Caco-2 (cell line): ENCODE results near the gene TMX2. TPM values are rescaled to one million over a fixed set of nuclear protein-coding genes. Genes with fewer than 3 reads are reported as not detected.

Experiments used
- BruUV-seq: library from RNA; stranded (reverse); fragments of 400-500 nt; replicated peaks from 2 replicates; lab custom pipeline; 2021; lab: Mats Ljungman, UMichigan
- CTCF ChIA-PET: fragments of 300-600 bp; sonication (Branson Sonifier 250); formaldehyde crosslinking; loops from one replicate; lab custom pipeline; 2022; ENCODE audit warnings: antibody characterized with exemption; lab: Charles Lee
- POLR2A ChIA-PET: fragments of 300-600 bp; sonication (Branson Sonifier 250); formaldehyde crosslinking; loops from one replicate; lab custom pipeline; 2022; ENCODE audit warnings: antibody characterized with exemption; lab: Charles Lee
- DNase-seq, 2 experiments: peaks; one replicate each; pipeline versions ENCODE4 v3.0.0 to v3.0.0-alpha.2; 2020 to 2022
- H3K27me3 ChIP-seq: replicated peaks from 2 replicates; pipeline ENCODE4 v1.6.0; 2011; ENCODE audit warnings: low read length; ENCODE audit not compliant: control insufficient read depth, insufficient read depth
- H3K36me3 ChIP-seq: 2 replicates; pipeline ENCODE4 v1.5.1; 2011; ENCODE audit warnings: low read length; ENCODE audit not compliant: control insufficient read depth, insufficient read depth
- H3K4me1 ChIP-seq: fragments of 250-450 bp; sonication (Bioruptor Pico); 2 replicates; pipeline ENCODE4 v1.5.1; 2020; ENCODE audit warnings: mild to moderate bottlenecking
- H3K4me3 ChIP-seq: 2 replicates; pipeline ENCODE4 v1.5.1; 2011; ENCODE audit warnings: low read depth, mild to moderate bottlenecking, control low read depth, low read length
- H3K9me3 ChIP-seq: fragments of 250-450 bp; sonication (Bioruptor Pico); 2 replicates; pipeline ENCODE4 v1.5.1; 2020; ENCODE audit warnings: mild to moderate bottlenecking, moderate library complexity
- H3K27ac Mint-ChIP-seq: one replicate; pipeline ENCODE4 v1.8.0; 2022; ENCODE audit warnings: mixed read lengths; ENCODE audit not compliant: unreplicated experiment
- H3K27me3 Mint-ChIP-seq: one replicate; pipeline ENCODE4 v1.8.0; 2022; ENCODE audit warnings: mixed read lengths; ENCODE audit not compliant: insufficient read depth, unreplicated experiment
- H3K36me3 Mint-ChIP-seq: one replicate; pipeline ENCODE4 v1.8.0; 2022; ENCODE audit warnings: mild to moderate bottlenecking, mixed read lengths; ENCODE audit not compliant: insufficient read depth, unreplicated experiment
- H3K4me1 Mint-ChIP-seq: one replicate; pipeline ENCODE4 v1.8.0; 2022; ENCODE audit warnings: low read depth, mixed read lengths; ENCODE audit not compliant: unreplicated experiment
- H3K4me3 Mint-ChIP-seq: one replicate; pipeline ENCODE4 v1.8.0; 2022; ENCODE audit warnings: mild to moderate bottlenecking, moderate library complexity, mixed read lengths; ENCODE audit not compliant: unreplicated experiment
- H3K9me3 Mint-ChIP-seq: one replicate; pipeline ENCODE4 v1.8.0; 2022; ENCODE audit warnings: mixed read lengths; ENCODE audit not compliant: unreplicated experiment
- intact Hi-C: fragments of 100-400 bp; cut with micrococcal nuclease; formaldehyde crosslinking; loops from one replicate; pipeline ENCODE4 v1.10.0; 2022; ENCODE audit not compliant: unreplicated experiment
- total RNA-seq: library from RNA; stranded (reverse); gene quantifications from 2 replicates; pipeline ENCODE4 v1.2.3, GENCODE V29; 2022
- TF ChIP-seq, protein P1 (sequence below), 2 experiments: fragments of 200-600 bp in 1 of 2; IDR thresholded peaks; 1 replicate in 1 of 2; 2 replicates in 1 of 2; pipeline versions ENCODE4 v1.5.1 to v1.8.0; 2011 to 2022; ENCODE audit warnings: antibody characterized with exemption in 1 of 2, control low read depth in 1 of 2, inconsistent platforms in 1 of 2, low read depth in 1 of 2, low read length in 1 of 2, mild to moderate bottlenecking in 1 of 2, moderate library complexity in 1 of 2; ENCODE audit not compliant: insufficient read depth in 1 of 2, severe bottlenecking in 1 of 2, unreplicated experiment in 1 of 2

The TMX2 gene
- total RNA-seq, 1 experiment from 2014 or later, result 150 TPM

DNA sequence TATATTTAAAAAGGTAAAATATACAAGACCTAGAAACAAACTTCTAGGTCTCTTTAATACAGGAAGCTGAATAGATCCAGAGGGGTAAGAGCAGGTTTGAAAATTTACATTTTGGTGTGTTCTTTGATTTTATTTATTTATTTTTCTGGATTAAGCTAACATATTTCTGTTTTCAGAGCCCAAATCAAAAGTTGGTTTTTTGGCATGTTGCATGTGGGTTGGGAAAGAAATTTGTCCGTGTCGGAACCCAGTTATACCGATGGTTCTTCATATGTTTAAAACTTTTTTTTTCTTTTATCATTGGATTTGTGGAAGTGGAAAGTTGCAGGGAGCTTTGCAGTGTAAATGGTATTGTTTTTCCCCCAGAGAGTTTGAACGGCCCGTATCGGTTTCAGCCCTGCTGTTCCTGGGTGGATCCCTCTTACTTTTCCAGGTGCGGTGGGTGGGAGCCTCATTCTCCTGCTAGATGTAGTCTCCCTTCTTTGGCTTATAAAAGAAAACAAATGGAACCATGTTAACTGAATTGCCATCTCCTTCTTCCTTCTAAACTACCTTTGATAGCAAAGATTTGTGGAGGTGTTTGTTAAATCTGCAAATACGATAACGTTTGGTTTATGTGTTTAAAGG, 50.0 kb downstream of the TMX2 start:
- BruUV-seq, result TSS peak; percentile 79
- Mint-ChIP-seq H3K4me1 (peaks cover 29% of the 10 kb centered on the region), H3K4me3 (peak overlapping the region; percentile 96), H3K9me3 (no peaks in the 10 kb centered on the region), H3K27me3 (no peaks in the 10 kb centered on the region), H3K36me3 (peaks cover 23% of the 10 kb centered on the region), H3K27ac (peak overlapping the region; percentile 98)
- peak overlapping the region; percentile 84 for H3K4me3 ChIP-seq
- TF ChIP-seq, protein P1, sequence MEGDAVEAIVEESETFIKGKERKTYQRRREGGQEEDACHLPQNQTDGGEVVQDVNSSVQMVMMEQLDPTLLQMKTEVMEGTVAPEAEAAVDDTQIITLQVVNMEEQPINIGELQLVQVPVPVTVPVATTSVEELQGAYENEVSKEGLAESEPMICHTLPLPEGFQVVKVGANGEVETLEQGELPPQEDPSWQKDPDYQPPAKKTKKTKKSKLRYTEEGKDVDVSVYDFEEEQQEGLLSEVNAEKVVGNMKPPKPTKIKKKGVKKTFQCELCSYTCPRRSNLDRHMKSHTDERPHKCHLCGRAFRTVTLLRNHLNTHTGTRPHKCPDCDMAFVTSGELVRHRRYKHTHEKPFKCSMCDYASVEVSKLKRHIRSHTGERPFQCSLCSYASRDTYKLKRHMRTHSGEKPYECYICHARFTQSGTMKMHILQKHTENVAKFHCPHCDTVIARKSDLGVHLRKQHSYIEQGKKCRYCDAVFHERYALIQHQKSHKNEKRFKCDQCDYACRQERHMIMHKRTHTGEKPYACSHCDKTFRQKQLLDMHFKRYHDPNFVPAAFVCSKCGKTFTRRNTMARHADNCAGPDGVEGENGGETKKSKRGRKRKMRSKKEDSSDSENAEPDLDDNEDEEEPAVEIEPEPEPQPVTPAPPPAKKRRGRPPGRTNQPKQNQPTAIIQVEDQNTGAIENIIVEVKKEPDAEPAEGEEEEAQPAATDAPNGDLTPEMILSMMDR (IDR thresholded peaks at IDR 0.05; ENCODE audit: insufficient read depth in 1 of 2, low read depth in 1 of 2, low read length in 1 of 2, severe bottlenecking in 1 of 2, unreplicated experiment in 1 of 2), result no peak
- no peaks in the 10 kb centered on the region for H3K27me3 ChIP-seq
- no peaks in the 10 kb centered on the region for H3K36me3 ChIP-seq
- intact Hi-C loops, result no loop called here
- no peaks in the 10 kb centered on the region for H3K9me3 ChIP-seq
- no peak for DNase-seq
- ChIA-PET POLR2A (interaction anchor here (0.5 to 6.8 kb wide), 9 partner anchors 11 to 69 kb away, joined by 3 to 118 read pairs (median 15); partner anchors contain the start of genes BTBD18 and SELENOH), CTCF (interaction anchor here (0.6 to 4.0 kb wide), 6 partner anchors 11 to 38 kb away, joined by 4 to 79 read pairs (median 8); partner anchors contain the start of gene BTBD18)
- peaks cover 28% of the 10 kb centered on the region for H3K4me1 ChIP-seq

DNA sequence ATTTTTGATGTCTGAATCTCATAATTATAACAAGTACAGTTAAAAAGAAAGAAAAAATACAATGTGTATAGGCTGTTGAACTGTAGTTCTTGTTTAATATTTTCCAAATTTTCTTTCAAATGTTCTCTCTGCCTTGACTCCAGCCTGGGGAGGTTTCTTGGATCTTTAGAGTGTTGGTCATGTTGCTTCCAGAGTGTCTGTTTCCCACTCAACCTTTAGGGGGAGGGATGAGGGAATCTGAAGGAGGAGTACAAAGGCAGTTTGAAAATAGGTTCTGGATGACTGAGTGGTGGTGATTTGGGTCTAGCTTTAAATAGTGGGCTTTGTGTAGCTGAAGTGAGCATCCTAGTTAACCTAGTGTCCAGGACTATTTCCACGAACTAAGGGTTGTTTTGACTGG, 51.2 kb downstream of the TMX2 start:
- intact Hi-C loops, result no loop called here
- H3K36me3 Mint-ChIP-seq, result peaks cover 23% of the 10 kb centered on the region

DNA sequence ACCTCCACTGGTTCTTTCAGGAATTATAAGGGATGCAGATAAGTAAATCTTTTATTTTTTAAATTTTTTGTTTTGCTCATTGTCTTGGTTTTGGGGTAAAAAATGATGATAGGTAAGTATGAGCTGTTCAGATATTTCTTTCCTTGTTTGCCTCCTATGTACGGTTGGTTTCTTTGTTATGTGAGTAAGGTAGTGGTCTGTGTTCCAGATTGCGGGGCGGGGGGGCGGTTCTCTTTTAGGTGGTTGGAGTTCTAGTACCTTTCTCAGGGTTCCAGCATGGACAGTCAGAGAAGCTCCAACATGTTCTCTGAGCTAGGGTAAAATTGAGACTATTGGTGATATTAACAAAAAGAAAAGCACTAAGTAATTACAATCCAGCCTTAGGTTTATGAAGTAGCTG, 51.6 kb downstream of the TMX2 start:
- H3K27me3 ChIP-seq, result no peaks in the 10 kb centered on the region
- H3K9me3 ChIP-seq, result no peaks in the 10 kb centered on the region
- peaks cover 31% of the 10 kb centered on the region for H3K4me1 ChIP-seq
- ChIA-PET POLR2A (interaction anchor here (4.1 to 6.8 kb wide), 2 partner anchors 15 to 36 kb away, joined by 57 to 118 read pairs; no protein-coding TSS in a partner anchor), CTCF (interaction anchor here (0.6 to 2.6 kb wide), 5 partner anchors 12 to 37 kb away, joined by 3 to 11 read pairs (median 4); partner anchors contain the start of gene BTBD18)
- DNase-seq, result no peak
- BruUV-seq, result no TSS peak
- no peaks in the 10 kb centered on the region for H3K36me3 ChIP-seq
- Mint-ChIP-seq H3K4me3 (peak overlapping the region; percentile 96), H3K27ac (peak overlapping the region; percentile 98), H3K4me1 (peaks cover 29% of the 10 kb centered on the region), H3K36me3 (peaks cover 23% of the 10 kb centered on the region), H3K9me3 (no peaks in the 10 kb centered on the region), H3K27me3 (no peaks in the 10 kb centered on the region)
- TF ChIP-seq, protein P1 (IDR thresholded peaks at IDR 0.05; ENCODE audit: insufficient read depth in 1 of 2, low read depth in 1 of 2, low read length in 1 of 2, severe bottlenecking in 1 of 2, unreplicated experiment in 1 of 2), result no peak
- intact Hi-C loops, result no loop called here
- peak overlapping the region; percentile 84 for H3K4me3 ChIP-seq

More for the DNA sequence above, 51.2 kb downstream of the TMX2 start:
- TF ChIP-seq, protein P1 (IDR thresholded peaks at IDR 0.05; ENCODE audit: insufficient read depth in 1 of 2, low read depth in 1 of 2, low read length in 1 of 2, severe bottlenecking in 1 of 2, unreplicated experiment in 1 of 2), result peak; percentile 35 to 49
- H3K4me3 ChIP-seq, result peak overlapping the region; percentile 84
- BruUV-seq, result TSS peak; percentile 49
- no peaks in the 10 kb centered on the region for H3K36me3 ChIP-seq
- no peaks in the 10 kb centered on the region for H3K27me3 Mint-ChIP-seq
- peak in 1 of 2 experiments; percentile 53 for DNase-seq
- H3K9me3 Mint-ChIP-seq, result no peaks in the 10 kb centered on the region
- H3K27me3 ChIP-seq, result no peaks in the 10 kb centered on the region
- no peaks in the 10 kb centered on the region for H3K9me3 ChIP-seq
- peaks cover 31% of the 10 kb centered on the region for H3K4me1 ChIP-seq
- H3K27ac Mint-ChIP-seq, result peak overlapping the region; percentile 98
- H3K4me3 Mint-ChIP-seq, result peak overlapping the region; percentile 96
- CTCF ChIA-PET, result interaction anchor here (0.9 to 4.0 kb wide), 4 partner anchors 12 to 37 kb away, joined by 3 to 79 read pairs (median 8); partner anchors contain the start of gene BTBD18
- POLR2A ChIA-PET, result interaction anchor here (0.5 to 6.8 kb wide), 4 partner anchors 15 to 36 kb away, joined by 5 to 118 read pairs (median 33); no protein-coding TSS in a partner anchor
- H3K4me1 Mint-ChIP-seq, result peaks cover 29% of the 10 kb centered on the region
